Activated CD4-positive, CD25-positive, alpha-beta regulatory T cell treated with anti-CD3 and anti-CD28 coated beads, Interleukin-2, amount 50 U/mL, for 24 hours (primary cell): ENCODE measurements around the gene CRYBG3.

Experiments used
- ATAC-seq, 2 donors: fragments of 150-1000 bp; cut with Tn5 transposase; one replicate each; pipeline ENCODE4 v1.10.0; 2021; ENCODE audit warnings: mild to moderate bottlenecking in 1 of 2, moderate library complexity in 1 of 2

The CRYBG3 gene

GRCh38 chr3:97949110-97949485, 127.3 kb downstream of the CRYBG3 start:
- ATAC-seq = no peak

DNA sequence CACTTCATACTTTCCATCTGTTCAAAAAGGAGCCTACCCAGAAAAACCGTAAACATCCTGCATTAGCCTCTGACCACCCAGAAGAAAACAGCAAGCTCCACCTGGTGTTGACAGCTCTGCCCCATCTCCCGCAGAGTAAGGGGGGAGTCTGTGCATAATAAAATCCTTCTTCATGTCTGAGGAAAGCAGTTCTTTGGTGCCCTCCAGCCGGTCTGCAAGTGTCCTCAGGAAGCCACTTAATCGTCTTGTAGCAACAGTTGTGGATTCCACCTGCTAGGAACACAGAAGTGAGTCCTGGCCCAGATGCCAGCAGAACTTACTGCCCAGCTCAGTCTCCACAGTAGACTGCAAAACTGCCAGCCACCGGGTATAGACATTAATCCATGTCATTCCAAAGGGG, 127.9 kb downstream of the CRYBG3 start:
- ATAC-seq = no peak

- ATAC-seq = no peak
Observed at GRCh38 chr3:97950360-97950759, 128.5 kb downstream of the CRYBG3 start.

- no peak for ATAC-seq
Observed at GRCh38 chr3:97952280-97952679, 130.5 kb downstream of the CRYBG3 start.

DNA sequence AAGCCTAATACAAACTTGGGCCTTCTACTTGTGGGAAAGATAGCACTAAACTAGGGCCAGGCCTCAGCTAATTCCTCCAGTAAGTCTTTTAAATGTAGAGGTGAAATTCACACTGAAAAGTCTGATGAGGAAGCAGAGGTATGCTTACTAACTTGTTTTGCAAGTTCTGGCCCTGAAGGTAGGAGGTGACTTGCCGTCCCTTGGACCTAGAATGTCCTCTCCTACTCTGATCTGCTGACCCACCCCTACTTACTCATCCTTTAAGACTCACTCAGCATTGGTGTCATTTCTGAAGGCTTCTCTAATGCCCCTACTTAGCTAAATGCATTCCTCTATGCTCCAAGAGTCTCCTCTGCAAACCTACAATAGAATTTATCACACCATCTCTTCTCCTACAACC, 131.1 kb downstream of the CRYBG3 start:
- no peak for ATAC-seq

- no peak for ATAC-seq
Observed at GRCh38 chr3:97954228-97954827, 132.5 kb downstream of the CRYBG3 start.

GRCh38 chr3:97956051-97956450, 134.2 kb downstream of the CRYBG3 start:
- ATAC-seq = no peak

DNA sequence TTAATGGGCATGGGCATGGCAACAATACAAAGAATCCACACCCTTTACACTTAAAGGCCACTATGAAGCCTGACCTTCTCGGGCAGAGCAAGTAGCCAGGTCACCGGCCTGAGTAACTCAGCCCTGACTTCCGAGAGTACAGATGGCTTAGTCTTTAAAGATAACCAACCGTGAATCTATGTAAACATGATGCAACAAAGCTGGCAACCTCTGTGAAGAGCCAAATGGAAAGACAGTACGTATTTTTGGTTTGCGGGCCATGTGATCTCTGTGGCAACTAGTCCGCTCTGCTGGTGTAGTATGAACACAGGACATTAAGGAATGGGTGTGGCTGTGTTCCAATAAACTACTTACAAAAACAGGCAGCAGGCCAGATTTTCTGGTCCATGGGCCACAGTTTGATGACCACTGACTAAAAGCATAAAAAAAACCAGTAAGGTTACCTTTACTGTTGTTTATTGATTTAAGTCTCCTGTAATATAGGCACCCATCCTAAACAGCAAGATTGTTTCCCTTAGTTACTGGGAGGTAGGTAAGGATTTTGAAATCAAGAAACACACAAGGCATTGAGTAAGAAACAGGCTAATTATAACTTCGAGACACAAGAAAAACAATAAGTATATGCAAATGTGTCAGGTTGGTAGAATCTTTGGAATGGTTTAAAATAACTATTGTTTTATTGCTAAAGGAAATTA, 136.0 kb downstream of the CRYBG3 start:
- no peak for ATAC-seq

- no peak for ATAC-seq
Observed at GRCh38 chr3:97958396-97958795, 136.6 kb downstream of the CRYBG3 start.

DNA sequence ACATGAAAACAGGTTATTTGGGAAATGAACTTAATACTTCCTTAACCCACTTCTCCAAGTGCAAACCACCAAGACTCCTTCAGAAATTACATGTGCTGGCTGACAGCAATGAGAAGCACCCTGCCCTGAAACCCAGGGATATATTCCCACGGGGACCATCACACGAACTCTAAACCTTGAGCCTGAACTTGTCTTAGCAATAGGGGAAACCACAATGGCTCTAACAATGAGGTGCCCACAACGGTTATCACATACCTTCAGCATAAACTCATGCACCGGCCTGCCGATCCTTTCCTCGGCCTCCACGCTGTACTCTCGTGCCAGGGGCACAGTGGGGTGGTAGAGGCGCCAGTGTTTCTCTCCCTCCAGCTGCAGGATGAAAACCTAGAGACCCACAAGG, 137.0 kb downstream of the CRYBG3 start:
- ATAC-seq = no peak

DNA sequence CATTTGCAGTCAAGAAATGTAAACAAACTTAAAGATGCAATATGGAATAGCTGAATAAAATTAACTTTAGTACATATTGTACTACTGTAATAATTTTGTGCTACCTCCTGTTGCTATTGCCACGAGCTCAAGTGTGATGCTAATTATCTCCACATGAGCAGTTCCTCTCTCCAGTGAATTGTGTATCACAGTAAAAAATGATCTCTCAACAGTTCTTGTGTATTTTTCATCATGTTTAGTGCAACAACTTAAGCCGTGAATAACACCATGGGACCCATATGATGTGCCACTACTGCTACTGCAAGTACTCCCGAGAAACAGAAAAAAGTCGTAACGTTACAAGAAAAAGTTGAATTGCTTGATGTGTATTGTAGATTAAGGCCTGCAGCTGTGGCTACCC, 138.1 kb downstream of the CRYBG3 start:
- no peak for ATAC-seq

- no peak for ATAC-seq
Observed at GRCh38 chr3:97960551-97960950, 138.7 kb downstream of the CRYBG3 start.

- no peak for ATAC-seq
Observed at GRCh38 chr3:97960993-97961766, 139.4 kb downstream of the CRYBG3 start.

DNA sequence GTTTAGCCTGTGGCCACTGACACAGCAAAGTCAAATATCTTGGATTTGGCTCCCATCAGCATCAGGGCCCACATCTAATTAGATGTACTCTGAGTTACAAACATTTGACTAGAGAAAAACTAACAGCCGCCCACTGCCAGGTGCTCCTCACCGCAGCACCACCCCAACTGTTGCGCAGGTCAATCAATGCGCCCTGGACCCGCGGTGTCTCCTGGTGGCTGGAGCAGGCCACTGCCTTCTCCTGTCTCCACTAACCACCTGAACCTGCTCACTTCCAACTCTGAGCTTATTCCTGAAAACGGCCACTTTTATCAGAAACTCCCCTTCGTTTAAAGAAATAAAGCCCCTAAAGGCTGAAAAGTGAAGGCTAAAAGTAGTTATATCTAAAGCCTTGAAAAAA, 146.2 kb downstream of the CRYBG3 start:
- ATAC-seq = no peak

DNA sequence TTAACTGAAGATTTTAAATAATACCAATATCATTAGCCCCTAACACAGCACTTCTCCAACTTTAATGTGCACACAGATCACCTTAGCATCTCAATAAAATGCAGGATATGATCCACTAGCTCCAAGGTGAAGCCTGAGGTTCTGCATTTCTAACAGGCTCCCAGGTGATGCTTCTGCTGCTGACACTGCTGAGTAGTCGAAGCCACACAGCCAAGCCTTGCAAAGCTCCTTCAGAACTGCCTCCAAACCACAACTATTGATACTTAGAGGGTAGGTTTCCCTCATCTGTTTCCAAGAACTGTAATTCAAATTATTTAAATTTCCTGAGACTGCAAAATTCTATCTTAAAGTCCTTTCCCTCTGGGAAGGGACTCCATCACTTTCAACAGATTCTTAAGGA, 146.6 kb downstream of the CRYBG3 start:
- ATAC-seq = no peak

DNA sequence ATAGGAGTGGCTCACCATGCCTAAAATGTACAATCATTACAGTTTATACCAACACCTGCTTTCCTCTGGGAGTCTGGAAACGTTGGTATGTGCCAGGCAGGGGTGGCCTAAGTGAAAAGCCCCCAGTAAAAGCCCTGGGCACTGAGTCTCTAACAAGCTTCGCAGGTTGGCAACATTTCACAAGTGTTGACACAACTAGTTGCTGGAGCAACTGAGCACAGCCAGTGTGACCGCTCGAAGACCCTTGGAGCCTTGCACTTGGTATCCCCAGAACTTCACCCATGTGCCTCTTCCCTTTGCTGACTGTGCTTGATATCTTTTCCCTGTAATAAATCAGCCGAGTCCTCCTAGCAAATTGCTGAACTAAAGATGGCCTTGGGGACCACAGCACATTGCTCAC, 147.7 kb downstream of the CRYBG3 start:
- no peak for ATAC-seq

DNA sequence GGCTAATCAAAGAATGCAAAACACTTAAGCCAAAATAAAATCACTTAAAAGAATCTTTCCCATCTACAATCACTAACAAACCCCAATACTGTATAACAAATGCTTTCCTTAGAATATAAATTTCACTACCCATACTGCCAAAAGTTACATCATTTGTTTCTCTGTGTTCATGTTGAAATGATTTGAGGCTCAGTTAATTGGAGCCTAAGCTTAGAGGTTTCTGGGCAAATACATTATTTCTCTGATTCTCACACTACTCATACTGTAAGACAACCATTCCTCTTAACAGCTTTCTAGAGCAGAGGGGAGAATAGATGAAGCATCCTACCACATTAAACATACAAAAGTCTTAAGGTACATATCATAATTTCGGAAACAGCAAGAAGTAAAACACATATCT, 148.3 kb downstream of the CRYBG3 start:
- no peak for ATAC-seq

- no peak for ATAC-seq
Observed at GRCh38 chr3:97970956-97971620, 149.3 kb downstream of the CRYBG3 start.

DNA sequence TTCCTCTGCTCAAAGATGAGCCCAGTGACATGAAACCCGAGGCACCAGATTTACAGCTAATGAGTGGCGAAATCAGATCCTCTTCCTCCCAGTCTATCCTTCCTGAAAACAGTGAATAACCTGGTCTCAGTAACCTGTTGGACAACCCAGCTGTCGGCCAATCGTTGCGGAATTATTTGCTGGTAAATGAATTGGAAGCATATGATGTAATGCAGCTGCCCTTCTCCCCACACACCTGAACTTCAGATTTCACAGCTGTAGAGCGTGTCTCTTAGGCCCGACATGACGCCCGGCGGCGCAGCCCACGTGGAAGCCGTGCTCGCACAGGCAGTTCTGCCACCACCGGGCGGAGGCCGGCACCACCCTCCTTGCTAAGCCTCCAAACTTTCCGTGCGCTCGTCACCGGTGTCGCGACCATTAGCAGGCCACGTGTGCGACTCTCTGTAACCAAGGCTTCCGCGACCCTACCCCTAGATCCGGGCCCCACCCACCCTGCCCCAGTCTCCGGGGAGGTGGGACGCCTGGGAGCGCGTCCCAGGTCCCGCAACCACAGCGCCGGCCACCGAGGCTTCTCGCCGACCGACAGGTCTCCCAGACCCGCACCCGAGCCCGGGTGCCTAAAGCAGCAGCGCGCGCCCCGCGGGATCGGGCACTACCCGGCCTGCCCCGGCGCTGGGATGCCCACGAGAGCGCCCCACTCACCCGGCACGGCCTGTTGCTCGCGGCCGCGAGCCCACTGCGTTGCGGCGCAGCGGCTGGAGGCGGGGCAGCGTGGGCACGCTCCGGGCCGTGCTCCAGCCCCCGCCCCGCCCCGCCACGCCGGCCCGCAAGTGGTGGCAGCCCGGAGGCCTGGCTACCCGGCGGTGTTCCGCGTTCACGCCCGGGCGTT, 150.1 kb downstream of the CRYBG3 start, which contains the start of gene RIOX2:
Gene RIOX2 (minus strand): TSS at position 753 of the 889 bp plus-strand sequence. CDS start 4,838 bp downstream, outside the sequence.
- ATAC-seq = peak; percentile 87 to 90

GRCh38 chr3:97972976-97973375, 151.2 kb downstream of the CRYBG3 start:
- no peak for ATAC-seq

GRCh38 chr3:97974996-97975395, 153.2 kb downstream of the CRYBG3 start:
- no peak for ATAC-seq

DNA sequence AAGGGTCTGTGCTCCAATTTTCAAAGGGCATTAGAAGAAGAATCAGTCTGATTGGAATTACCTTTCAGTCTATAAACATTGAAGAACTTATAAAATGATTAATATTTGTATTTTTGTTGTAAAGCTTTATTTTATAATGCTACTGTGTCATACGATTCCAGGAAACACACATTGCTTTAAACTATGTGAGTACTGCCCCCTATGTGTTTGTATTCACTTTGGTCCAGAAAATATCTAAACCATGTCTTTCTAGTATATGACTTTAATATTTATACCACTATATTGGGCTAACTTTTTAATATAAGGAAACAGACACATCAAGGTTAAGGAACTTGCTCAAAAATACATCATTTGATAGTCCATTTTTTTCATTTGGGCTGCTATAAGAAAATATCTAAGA, 153.7 kb downstream of the CRYBG3 start:
- no peak for ATAC-seq
